HEK293T (cell line): Measurements from ENCODE around the gene SLC38A10.

Source experiments
- CTCF ChIA-PET: fragments of 350-600 bp; formaldehyde crosslinking; extraction: SDS; loops from one replicate; lab custom pipeline; 2021; ENCODE audit warnings: antibody characterized with exemption, inconsistent platforms; lab: Yijun Ruan, JAX
- POLR2A ChIA-PET: fragments of 350-600 bp; formaldehyde crosslinking; extraction: SDS; loops from one replicate; lab custom pipeline; 2020; ENCODE audit warnings: antibody characterized with exemption, inconsistent platforms; lab: Yijun Ruan, JAX
- DNase-seq: peaks from one replicate; pipeline ENCODE4 v3.0.0; 2012; ENCODE audit warnings: mixed read lengths; ENCODE audit errors: extremely low spot score
- ARNT ChIP-seq: fragments of 450-650 bp; IDR thresholded peaks from 2 replicates; pipeline ENCODE4 v1.6.1; 2017; ENCODE audit warnings: mild to moderate bottlenecking
- BHLHE40 ChIP-seq: fragments of 450-650 bp; IDR thresholded peaks from 2 replicates; pipeline ENCODE4 v1.6.1; 2016; ENCODE audit warnings: mild to moderate bottlenecking, moderate library complexity, borderline replicate concordance
- CTBP1 ChIP-seq: fragments of 450-650 bp; IDR thresholded peaks from 2 replicates; pipeline ENCODE4 v1.6.1; 2016; ENCODE audit warnings: borderline replicate concordance
- ELF4 ChIP-seq: fragments of 450-650 bp; IDR thresholded peaks from 2 replicates; pipeline ENCODE4 v1.6.1; 2017; ENCODE audit warnings: antibody characterized with exemption
- FOXA1 ChIP-seq: fragments of 450-650 bp; IDR thresholded peaks from 2 replicates; pipeline ENCODE4 v1.6.1; 2016; ENCODE audit warnings: mild to moderate bottlenecking
- FOXK2 ChIP-seq: fragments of 450-650 bp; IDR thresholded peaks from 2 replicates; pipeline ENCODE4 v1.6.1; 2016; ENCODE audit warnings: mild to moderate bottlenecking
- FOXM1 ChIP-seq: fragments of 450-650 bp; IDR thresholded peaks from 2 replicates; pipeline ENCODE4 v1.6.1; 2017; ENCODE audit warnings: mild to moderate bottlenecking, borderline replicate concordance
- HDGF ChIP-seq: fragments of 450-650 bp; IDR thresholded peaks from 2 replicates; pipeline ENCODE4 v1.6.1; 2017; ENCODE audit warnings: antibody characterized with exemption, borderline replicate concordance
- LEF1 ChIP-seq: fragments of 450-650 bp; IDR thresholded peaks from 2 replicates; pipeline ENCODE4 v1.6.1; 2017; ENCODE audit warnings: mild to moderate bottlenecking, borderline replicate concordance
- NFRKB ChIP-seq: fragments of 450-650 bp; IDR thresholded peaks from 2 replicates; pipeline ENCODE4 v1.6.1; 2016; ENCODE audit warnings: mild to moderate bottlenecking, moderate library complexity
- SP1 ChIP-seq: fragments of 450-650 bp; IDR thresholded peaks from 2 replicates; pipeline ENCODE4 v1.6.1; 2017
- SUZ12 ChIP-seq: fragments of 450-650 bp; IDR thresholded peaks from 2 replicates; pipeline ENCODE4 v1.6.1; 2016; ENCODE audit warnings: mild to moderate bottlenecking
- ZNF384 ChIP-seq: fragments of 450-650 bp; IDR thresholded peaks from 2 replicates; pipeline ENCODE4 v1.6.1; 2016
- TF ChIP-seq, protein P1 (sequence below): fragments of 450-650 bp; IDR thresholded peaks from 2 replicates; pipeline ENCODE4 v1.6.1; 2016

The SLC38A10 gene

GRCh38 chr17:81317961-81318605, 23.0 kb upstream of the SLC38A10 start:
- POLR2A ChIA-PET = interaction anchor here (1.2 kb wide), 1 partner anchor 9 kb away, joined by 3 read pairs; no protein-coding TSS in a partner anchor

GRCh38 chr17:81317530-81317821, 22.4 kb upstream of the SLC38A10 start:
- ChIA-PET POLR2A (interaction anchor here (1.2 kb wide), 1 partner anchor 8 kb away, joined by 3 read pairs; no protein-coding TSS in a partner anchor), CTCF (no interaction called here)
- TF ChIP-seq FOXK2 (no peak), HDGF (no peak), ELF4 (no peak), NFRKB (no peak), CTBP1 (no peak), LEF1 (no peak), ARNT (no peak)
- TF ChIP-seq, protein P1, sequence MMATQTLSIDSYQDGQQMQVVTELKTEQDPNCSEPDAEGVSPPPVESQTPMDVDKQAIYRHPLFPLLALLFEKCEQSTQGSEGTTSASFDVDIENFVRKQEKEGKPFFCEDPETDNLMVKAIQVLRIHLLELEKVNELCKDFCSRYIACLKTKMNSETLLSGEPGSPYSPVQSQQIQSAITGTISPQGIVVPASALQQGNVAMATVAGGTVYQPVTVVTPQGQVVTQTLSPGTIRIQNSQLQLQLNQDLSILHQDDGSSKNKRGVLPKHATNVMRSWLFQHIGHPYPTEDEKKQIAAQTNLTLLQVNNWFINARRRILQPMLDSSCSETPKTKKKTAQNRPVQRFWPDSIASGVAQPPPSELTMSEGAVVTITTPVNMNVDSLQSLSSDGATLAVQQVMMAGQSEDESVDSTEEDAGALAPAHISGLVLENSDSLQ = no peak

More at GRCh38 chr17:81317961-81318605, 23.0 kb upstream of the SLC38A10 start:
- CTCF ChIA-PET = no interaction called here
- DNase-seq = no peak
- no peak for TF ChIP-seq CTBP1
- TF ChIP-seq, protein P1 = no peak
- TF ChIP-seq SP1 = no peak
- TF ChIP-seq NFRKB = no peak
- TF ChIP-seq LEF1 = no peak
- TF ChIP-seq FOXM1 = no peak
- no peak for TF ChIP-seq FOXK2
- TF ChIP-seq HDGF = no peak
- TF ChIP-seq ELF4 = no peak
- TF ChIP-seq ARNT = no peak
- no peak for TF ChIP-seq BHLHE40
- no peak for TF ChIP-seq ZNF384
- no peak for TF ChIP-seq SUZ12

GRCh38 chr17:81315885-81316391, 20.8 kb upstream of the SLC38A10 start:
- POLR2A ChIA-PET = interaction anchor here (0.7 to 1.3 kb wide), 2 partner anchors 21 to 198 kb away, joined by 3 read pairs; partner anchors contain the start of gene SLC38A10
- no peak for TF ChIP-seq FOXK2
- CTCF ChIA-PET = no interaction called here

More at GRCh38 chr17:81317530-81317821, 22.4 kb upstream of the SLC38A10 start:
- no peak for DNase-seq

DNA sequence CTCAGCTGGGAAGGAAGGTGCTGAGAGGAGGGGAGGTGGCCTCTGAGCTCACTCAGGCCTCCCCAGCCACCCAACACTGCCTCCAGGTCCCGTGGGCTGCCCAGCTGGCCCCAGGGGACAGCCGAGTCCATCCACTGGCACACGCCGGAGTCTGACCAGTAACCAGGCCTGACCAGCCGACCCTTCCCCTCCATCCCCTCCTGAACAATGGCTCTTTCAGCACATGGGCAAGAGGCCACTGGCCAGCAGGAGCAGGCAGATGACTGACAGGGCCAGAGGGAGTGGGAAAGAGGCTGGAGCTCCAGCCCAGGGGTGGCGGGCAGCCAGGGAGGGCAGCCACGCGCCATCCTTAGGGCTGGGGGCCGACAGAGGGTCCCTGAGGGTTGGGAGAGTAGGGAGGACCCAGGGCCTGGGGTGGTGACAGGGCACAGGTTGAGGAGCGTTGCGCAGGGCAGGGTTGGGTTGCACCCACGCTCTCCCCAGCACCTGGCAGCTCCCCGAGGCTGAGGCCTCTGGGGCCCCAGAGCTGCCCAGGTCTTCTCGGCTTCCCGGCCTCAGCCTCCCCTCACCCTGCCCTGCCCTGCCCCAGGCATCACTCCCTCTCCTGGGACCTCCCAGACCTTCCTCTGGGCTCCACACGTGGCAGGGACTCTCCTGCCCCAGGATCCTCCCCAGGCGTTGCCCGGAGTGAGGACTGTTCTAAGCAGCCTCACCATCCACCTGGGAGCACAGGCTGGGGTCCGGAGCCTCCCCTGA, 20.2 kb upstream of the SLC38A10 start:
- POLR2A ChIA-PET = interaction anchor here (0.7 to 1.3 kb wide), 2 partner anchors 20 to 198 kb away, joined by 3 read pairs; partner anchors contain the start of gene SLC38A10
- no peak for DNase-seq
- CTCF ChIA-PET = interaction anchor here (1.3 kb wide), 1 partner anchor 23 kb away, joined by 3 read pairs; no protein-coding TSS in a partner anchor
- TF ChIP-seq, protein P1 = peak; percentile 30; the same call in 1 of the 2 replicates
- no peak for TF ChIP-seq HDGF

More at GRCh38 chr17:81315885-81316391, 20.8 kb upstream of the SLC38A10 start:
- DNase-seq = no peak

GRCh38 chr17:81314398-81315081, 19.4 kb upstream of the SLC38A10 start:
- no peak for TF ChIP-seq FOXM1
- TF ChIP-seq BHLHE40 = no peak
- TF ChIP-seq FOXK2 = no peak
- TF ChIP-seq, protein P1 = no peak
- no peak for TF ChIP-seq ARNT
- no peak for TF ChIP-seq FOXA1
- no peak for TF ChIP-seq HDGF
- POLR2A ChIA-PET = interaction anchor here (0.8 to 1.3 kb wide), 2 partner anchors 19 to 21 kb away, joined by 3 read pairs; partner anchors contain the start of gene SLC38A10
- CTCF ChIA-PET = interaction anchor here (1.3 kb wide), 1 partner anchor 23 kb away, joined by 3 read pairs; no protein-coding TSS in a partner anchor

More at GRCh38 chr17:81314398-81315081, 19.4 kb upstream of the SLC38A10 start:
- DNase-seq = no peak
